Activated T-helper 1 cell treated with anti-CD3 and anti-CD28 coated beads, Interleukin-2, amount 50 U/mL, for 16 hours (primary cell): ENCODE data around the gene SPATA6L.

Experiments
- DNase-seq, 2 donors: peaks; one replicate each; pipeline ENCODE4 v3.0.0-alpha.2; 2020; ENCODE audit warnings: low read depth in 1 of 2, low spot score in 1 of 2

Gene SPATA6L

DNA sequence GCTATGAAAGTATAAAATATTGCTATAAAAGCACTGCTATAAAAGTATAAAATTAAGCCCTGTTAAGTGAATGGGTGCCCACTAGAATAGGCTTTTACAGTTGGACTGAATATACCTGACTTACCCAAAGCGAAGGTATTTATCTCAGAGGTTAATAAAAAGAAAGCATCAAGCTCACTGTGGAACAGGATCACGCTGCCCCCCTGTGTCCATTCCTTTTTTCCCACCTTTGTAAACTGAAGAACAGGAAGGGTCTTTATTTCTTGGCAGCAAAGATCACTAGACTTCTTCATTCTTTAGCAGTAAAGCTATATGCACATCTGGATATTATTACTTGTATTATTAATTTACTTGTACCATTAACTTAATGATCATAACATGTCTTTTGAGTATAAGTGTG, 26.3 kb downstream of the SPATA6L start:
- peak in 1 of 2 donors; percentile 14 for DNase-seq

DNA sequence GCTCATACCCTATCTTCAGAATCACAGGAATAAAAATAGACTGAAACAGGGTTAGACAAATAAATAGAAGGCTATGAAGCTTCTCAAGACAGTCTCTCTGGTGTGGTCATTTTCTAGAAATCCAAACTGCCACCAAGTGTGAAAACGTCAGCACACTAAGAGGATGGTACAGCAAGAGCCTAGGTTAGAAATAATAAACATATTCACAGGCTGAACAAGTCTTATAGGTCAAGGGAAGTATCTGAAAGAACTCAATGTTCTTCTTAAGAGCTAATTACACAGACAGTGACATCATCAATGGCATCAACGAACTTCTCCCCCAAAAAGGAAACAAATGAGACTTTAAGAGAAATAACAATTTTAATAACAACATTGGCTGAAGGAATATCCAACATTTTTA, 26.9 kb downstream of the SPATA6L start:
- no peak for DNase-seq

DNA sequence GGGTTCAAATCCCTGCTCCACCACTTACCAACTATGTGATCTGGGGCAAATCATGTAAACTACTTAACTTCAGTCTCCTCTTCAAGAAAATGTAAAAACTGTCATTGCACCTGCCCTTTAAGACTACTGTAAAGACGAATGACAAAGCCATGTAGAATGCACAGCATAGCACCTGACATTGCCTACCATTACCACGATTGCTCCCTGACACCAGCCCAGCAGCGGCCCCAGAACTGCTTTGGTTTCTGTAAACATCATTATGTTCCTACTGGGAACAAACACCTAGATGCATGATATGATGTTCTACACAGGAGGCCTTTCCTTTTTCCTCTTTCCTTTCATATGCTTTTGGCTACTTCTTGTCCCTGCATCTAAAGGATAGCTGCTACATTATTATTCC, 27.3 kb downstream of the SPATA6L start:
- DNase-seq, result no peak

DNA sequence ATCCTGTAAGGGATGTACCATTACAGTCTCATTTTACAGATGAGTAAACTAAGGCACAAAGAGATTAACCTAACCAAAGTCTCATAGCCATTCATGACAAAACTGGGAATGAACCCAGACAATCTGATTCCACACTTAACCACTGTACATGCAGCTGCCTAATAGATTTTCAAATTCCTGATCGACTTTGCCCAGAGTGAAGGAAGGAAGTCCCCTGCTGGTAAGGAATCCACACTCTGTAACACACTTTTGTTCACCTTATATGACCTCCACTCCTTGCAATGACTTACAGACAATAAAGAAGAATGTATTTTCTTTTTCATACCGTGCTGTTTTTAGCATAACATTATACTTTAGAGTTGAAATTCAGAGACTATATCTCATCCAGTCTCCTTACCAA, 35.4 kb downstream of the SPATA6L start:
- no peak for DNase-seq

DNA sequence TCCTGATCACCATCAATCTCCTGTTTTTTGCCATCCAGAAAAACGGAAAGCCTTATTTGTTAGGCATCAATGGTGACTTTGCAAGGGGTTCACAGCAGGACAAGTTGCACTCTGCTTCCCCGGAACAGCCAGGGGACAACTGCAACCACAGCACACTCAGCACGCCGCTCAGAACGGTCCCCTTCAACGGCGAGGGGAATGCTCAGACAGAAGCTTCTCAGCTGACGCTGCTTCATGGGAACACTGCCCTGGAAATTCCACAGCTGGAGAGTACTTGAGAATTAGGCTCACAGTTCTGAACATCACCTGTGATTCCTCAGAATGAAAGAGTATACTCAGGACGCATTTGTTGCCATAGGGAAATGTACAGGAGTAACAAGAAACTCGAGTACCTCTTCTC, 44.3 kb downstream of the SPATA6L start:
- no peak for DNase-seq

DNA sequence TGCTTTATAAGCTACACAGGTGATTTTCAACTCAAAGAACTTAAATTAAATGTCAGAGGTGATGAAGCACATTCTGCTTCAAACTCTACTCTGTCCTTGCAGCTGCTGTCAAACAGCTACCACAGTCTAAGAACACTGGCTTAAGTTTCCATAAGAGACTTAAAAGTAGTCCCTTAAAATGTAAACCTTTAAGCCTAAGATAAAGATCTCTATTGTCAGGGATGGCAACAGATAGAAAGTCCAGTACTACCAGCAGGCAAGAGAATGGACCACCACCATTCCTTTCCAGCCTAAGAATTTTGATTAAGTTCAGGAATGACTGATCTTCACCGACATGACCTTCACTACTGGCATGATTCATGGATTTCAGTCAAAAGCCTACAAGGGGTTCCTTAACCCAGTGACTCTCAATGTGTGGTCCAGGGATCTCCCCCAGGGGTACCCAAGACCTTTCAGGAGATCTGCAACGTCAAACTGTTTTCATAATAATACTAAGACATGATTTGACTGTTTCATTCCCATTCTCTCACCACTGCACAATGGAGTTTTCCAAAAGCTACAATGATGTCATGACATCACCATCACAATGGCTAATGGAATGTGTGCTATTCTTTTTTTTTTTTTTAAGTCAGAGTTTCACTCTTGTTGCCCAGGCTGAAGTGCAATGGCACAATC, 45.3 kb downstream of the SPATA6L start:
- no peak for DNase-seq

DNA sequence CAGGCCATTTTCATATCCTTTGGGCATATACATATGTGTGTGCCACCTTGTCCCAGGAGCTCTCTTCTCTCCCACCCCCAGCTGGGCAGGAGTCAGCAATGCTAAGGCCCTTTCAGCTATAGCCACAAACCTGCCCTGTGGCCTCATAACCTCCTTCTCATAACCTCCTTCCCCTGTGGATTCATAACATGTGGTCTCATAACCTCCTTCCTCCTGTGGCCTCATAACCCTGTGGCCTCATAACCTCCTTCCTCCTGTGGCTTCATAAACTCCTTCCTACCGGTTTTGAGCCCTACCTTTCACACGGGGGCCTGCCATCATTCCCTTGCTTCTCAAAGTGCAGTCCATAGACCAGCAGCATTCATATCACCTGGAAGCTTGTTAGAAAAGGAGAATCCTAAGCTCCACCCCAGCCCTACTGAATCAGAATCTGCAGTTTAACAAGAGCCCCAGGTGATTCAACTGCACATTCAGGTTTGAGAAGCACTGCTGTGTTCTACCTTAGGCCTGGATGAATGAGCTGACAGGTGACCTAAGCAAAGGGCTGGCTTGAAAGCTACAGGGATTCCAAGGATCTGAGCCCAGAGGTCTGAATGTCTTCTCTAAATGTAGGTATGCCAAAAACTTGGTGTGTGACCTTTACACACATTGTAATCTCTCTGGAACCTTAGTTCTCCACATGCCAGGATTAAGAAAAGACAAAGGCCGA, 46.1 kb downstream of the SPATA6L start:
- no peak for DNase-seq

DNA sequence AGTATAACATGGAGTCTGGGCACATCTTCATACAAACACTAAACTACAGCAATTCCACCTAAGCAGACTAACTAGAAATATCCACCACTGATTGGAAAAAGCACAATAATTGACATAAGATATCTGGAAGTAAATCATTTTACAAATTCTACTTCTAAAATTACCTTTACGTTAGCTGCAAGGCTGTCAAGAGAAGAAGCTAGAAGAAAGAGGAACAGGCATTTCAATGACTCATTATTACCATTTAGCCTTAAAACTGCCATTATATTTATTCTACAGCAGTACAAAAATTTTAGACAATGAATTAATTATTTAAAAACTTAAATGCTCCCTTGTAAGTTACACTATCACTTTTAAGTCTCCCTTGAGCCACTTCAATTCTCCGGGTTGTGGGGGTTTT, 47.6 kb downstream of the SPATA6L start:
- DNase-seq, result no peak

DNA sequence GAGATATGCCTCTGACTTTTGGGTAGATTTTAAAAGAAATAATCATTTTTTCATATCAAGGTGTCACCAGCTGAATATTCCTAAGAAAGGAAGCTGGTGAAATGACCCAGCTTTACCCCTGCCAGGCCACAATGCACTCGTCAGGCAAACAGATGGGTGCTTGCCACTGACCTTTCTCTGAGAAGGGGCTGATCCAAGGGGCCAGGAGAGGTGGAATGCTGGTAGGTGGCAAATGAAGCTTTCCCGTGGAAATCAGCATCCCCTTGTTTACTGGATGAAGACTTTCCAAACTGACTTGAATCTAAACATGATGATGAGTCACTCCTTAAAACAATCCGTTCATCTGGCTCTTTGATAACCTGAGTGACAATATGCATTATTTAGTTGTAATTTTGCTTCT, 48.5 kb downstream of the SPATA6L start:
- DNase-seq, result no peak

DNA sequence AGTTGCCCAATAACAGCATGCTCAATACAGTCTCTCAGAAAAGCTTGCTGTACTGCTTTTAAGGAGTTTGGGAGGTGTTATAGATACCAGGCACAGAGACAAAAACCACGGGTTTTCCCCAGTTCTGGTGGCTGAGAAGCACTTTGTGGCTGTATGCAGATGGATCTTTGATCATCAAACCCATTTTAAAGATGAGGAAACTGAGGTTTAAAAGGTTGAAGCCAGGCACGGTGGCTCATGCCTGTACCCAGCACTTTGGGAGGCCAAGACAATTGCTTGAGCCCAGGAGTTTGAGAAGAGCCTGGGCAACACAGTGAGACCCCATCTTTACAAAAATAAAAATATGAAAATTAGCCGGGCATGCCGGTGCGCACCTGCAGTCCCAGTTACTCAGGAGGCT, 50.5 kb downstream of the SPATA6L start:
- DNase-seq, result no peak

DNA sequence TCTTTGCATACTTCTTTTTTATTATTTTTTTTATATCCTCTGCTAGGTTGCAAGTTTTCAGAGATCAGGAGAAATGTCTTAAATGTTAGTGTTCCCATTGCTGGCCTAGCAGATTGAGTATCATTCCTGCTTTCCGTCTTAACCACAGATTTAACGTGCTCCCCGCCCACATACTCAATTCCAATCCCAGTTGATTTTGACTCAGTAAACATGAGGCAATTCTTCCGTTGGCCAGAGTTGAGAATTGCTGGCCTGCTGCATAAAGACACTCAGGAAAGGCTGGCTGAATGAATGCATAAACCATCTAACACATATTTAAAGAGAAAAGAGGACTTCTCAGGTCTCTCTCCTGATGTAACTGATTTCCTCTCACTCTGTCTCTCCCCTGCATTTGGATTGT, 51.0 kb downstream of the SPATA6L start:
- DNase-seq, result no peak

DNA sequence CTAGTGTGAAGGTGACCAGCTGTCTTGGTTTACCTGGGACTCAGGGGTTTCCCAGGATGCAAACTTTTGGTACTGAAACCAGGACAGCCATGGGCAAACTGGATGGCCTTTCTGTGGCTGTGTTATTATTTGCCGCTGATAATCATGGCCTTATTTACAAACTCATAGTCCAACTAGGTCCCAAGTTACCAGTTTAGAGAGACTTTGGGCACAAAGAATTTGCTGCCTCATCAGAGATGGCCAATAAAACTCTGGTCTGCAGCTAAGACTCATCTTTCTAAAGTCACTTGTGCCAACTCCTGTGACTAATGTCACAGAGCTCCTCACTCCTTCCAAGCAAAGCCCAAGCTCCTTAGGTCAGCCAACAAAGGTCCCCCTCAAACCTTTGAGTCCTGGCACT, 51.7 kb downstream of the SPATA6L start:
- no peak for DNase-seq

DNA sequence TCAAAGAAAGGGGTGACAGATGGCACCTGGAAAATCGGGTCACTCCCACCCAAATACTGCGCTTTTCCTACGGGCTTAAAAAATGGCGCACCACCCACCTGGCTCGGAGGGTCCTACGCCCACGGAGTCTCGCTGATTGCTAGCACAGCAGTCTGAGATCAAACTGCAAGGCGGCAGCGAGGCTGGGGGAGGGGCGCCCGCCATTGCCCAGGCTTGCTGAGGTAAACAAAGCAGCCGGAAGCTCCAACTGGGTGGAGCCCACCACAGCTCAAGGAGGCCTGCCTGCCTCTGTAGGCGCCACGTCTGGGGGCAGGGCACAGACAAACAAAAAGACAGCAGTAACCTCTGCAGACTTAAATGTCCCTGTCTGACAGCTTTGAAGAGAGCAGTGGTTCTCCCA, 60.2 kb downstream of the SPATA6L start:
- peak in 1 of 2 donors; percentile 10 for DNase-seq

DNA sequence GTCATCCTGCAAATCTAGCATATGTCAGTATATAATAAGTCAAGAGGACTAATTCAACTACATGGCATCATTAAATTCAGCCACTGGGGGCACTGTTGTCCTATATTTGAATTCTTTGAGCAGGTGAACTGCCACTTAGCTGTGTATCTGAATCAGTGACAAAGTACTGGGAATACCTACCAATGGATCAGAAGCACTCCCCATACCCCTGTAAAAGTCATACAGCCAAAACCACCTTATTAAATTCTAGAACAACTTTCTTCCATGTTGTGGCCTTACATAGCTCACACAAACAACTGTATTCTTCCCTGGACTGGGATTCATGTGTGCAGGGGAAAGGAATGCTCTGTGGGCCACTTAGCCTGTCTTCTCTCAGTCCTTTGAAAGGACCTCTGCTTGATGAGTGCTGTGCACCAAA, 61.6 kb downstream of the SPATA6L start:
- peak; percentile 8 to 27 for DNase-seq

DNA sequence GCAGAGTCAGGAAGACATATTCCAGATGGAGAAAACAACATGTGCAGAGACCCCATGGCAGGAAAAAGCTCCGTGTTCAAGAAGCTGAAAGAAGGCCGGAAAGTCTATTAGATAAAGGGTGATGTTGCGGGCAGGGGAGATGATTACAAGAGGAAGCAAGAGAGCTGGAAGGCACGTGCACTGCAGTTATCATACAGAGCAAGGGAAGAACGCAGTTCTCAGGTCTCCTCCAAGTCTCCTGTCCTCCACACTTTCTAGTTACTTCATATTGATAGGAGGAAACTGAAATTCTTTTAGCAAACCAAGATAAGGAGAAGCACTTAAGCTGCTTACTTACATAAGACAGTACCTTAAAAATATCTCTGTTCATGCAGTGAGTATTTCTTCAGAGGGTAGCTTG, 62.5 kb downstream of the SPATA6L start:
- no peak for DNase-seq

DNA sequence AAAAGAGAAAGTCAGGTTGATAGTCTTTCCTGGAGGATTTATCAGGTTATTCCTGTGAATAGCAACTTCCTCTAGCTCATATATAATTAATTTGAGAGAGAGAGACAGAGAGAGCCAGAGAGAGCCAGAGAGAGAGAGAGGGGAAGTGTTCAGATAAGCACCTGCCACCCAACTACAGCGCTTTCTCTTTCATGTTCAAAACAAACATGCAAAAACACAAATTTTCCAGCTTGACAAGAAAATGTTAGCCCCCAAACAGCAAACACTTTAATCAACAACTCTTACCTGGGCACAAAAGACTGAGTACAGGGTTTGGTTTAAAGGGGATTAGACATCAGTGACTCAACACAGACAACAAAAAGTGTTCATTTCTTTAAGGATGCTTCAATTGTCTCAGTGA, 65.9 kb downstream of the SPATA6L start:
- no peak for DNase-seq

DNA sequence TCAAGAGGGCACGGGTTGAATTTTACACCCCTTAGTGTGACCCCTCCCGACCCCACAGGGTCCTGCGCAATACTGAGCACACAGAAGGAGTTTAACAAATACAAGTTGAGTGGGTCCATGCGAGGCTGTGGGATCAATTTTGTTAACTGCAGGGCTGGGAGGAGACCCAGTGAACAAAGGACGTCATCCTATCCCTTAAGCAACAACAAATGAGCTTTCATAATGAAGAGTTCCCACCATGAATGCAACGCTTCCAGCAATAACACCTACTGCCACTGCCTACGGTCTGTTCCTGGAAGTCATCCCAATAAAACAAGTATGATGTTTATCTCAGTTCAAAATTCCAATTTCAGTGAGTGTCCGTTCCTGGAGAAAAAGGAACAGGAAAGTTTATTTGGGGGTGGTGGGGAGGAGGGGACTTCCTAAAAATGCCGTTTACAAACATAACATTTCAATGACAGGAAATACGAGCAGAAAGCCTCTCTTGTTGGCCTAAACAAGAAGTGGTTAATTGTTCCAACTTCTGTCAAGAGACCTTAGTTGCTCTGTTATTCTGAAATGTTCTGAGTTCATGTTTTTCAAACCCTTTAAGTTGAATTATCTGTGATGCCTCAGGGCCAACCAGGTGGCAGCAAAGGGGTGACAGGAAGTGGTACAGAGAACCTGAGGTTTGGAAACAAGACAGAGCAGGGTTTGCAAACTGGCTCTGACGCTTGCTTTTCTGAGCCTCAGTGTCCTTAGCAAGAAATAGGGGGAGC, 69.9 kb downstream of the SPATA6L start:
- DNase-seq, result no peak

DNA sequence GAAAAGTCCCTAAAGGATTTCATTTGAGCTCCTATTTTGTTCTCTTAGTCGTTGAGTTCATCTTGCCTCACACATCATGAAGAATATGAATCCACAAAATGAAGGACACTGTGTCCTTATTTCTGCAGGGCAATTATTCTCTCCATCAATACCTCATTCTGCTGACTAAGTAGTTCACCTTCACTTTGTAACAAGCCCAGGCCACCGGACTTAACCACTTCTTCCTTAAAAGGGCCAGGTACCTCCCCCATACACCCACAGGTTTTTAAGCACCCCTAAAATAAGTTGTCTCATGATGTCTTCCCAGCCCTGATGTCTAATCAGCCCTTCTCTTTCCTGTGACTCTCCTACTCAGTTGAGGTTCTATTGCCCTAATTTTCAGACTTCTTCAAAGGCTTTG, 71.3 kb downstream of the SPATA6L start:
- DNase-seq, result no peak

DNA sequence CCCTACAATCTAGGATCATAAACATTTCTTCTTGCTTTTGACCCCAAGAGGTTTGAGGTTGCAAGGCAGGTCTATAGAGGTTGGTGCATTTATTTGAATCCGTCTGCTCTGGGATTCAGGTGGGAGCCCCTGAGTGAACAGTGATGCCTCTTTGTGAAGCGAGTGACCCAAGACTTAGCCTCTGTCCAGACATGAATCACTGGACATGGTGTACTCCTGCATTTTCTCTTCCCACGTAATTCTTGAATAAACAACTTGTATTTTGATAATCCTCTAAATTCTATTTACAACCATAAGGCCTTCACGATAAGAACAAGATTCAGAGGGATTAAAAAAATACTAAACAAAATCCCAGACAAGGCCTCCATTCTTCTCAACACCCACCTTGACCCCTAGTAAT, 71.7 kb downstream of the SPATA6L start:
- no peak for DNase-seq

DNA sequence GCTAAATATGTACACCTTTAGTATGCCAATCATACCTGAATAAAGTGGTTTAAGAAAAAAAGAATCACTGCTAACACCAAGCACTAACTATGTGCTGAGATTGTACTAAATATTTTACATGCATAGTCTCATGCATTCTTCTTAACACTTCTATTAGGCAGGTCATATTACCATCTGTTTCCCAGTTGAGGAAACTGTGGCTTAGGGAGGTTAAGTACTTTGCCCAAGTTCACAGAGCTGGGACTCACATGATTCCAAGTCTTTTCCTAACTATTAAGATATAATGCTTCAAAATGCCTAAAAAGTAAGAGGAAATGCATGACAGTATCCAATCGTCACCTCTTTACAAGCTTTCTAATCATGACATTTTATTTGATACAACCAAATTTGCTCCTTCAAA, 73.4 kb downstream of the SPATA6L start:
- DNase-seq, result no peak

DNA sequence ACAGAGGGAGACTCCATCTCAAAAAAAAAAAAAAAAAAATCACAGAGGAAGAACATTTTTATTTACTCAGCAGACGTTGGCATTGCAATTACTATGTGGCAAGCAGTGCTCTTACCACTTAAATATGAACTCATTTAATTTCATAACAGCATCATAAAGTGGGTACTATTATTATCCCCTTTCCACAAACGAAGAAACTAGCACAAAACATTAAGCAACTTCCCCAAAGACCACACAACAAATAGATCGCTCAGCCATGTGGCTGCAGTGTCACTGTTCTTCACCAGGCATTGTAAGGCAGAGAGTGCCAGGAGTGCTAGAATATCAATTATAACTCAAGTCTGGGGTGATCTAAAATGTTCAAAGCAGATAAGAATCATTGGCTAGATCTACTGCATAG, 74.0 kb downstream of the SPATA6L start:
- DNase-seq, result no peak

DNA sequence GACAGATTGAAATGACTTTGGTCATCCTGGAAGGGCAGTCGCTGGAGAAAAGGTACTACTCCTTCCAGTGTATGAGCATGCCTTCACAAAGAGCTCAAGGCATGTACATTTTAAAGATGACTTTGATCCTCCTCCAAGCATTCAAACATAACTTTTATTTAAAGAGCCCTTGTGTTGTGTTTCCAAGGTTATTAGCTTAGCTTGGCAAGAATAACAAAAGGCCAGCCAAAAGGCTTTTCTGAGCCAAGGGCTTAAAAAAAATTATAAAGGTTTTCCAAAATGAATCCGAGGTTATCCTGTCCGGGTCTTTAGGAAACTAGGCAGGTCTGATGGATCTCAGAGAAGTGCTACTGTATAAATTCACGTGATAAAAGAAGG, 75.2 kb downstream of the SPATA6L start:
- no peak for DNase-seq
